Non-pigmented ciliary epithelial cell (primary cell): Measurements from ENCODE around the gene APBA1.

Experiments used
- DNase-seq: peaks from one replicate; pipeline ENCODE4 v3.0.0-alpha.2; 2010; ENCODE audit warnings: low read depth

Gene APBA1

DNA sequence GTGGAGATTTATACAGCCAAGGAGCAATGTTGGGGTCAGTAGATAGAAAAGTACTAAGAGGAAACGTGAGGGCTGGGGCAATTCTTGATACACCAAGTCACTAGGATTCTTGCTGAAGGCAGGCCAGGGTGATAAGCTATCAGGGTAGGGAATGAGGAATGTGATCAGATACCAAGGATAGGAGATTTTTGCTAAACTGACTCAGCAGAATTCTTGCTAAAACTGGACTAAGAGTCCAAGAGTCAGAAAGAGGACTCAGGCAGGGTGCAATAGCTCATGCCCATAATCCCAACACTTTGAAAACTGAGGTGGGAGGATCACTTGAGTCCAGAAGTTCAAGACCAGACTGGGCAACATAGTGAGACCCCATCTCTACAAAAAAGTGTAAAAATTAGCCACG lies 275.4 kb downstream of the APBA1 start:
- DNase-seq: no peak

- DNase-seq: no peak
Measured at GRCh38 chr9:69395718-69396117, 276.5 kb downstream of the APBA1 start.

GRCh38 chr9:69393425-69393824 lies 278.7 kb downstream of the APBA1 start:
- DNase-seq: no peak

GRCh38 chr9:69392826-69393225 lies 279.3 kb downstream of the APBA1 start:
- no peak for DNase-seq

GRCh38 chr9:69391946-69392345 lies 280.2 kb downstream of the APBA1 start:
- DNase-seq: no peak

- DNase-seq: no peak
Measured at GRCh38 chr9:69391487-69391886, 280.7 kb downstream of the APBA1 start.

GRCh38 chr9:69389437-69389995 lies 282.7 kb downstream of the APBA1 start:
- no peak for DNase-seq

GRCh38 chr9:69388596-69388995 lies 283.6 kb downstream of the APBA1 start:
- DNase-seq: no peak

- no peak for DNase-seq
Measured at GRCh38 chr9:69386651-69387050, 285.5 kb downstream of the APBA1 start.

DNA sequence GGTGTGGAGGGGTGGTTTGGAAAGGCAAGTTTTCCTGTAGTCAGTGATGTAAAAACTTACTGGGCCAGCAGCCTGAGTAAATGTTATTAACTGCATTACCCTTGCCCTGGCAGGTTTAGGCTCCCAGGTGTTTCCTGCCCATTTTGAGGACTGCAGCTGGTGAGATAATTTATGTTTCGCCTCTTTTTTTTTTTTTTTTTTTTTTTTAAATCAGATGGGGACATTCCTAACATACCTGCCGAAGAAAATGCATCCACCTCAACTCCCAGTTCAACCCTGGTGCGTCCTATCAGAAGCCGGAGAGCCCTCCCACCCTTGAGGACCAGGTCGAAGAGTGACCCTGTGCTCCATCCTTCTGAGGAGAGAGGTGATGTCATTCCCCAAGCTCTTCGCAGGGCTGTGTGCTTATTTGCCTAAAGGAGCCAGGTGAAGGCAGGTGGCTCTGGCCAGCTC lies 286.6 kb downstream of the APBA1 start:
- no peak for DNase-seq

DNA sequence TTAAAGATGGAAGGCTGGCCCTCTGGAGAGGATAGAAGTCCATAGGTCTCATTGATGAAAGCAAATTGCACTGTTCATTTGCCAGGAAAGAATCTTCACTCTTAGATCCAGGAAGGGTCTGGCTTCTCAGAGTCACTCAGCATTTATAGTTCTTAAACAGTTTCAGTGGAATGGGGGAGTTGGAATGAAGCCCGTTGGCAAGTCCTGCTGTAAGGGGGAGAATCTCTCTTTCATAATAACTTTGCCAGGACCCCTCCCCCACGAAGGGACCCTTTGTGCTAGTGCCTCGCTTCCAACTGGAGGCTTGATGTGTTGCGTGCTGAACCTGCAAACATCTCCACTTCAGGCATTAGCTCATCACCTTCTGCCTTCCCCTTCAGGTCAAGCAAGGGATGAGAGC lies 290.0 kb downstream of the APBA1 start:
- no peak for DNase-seq

DNA sequence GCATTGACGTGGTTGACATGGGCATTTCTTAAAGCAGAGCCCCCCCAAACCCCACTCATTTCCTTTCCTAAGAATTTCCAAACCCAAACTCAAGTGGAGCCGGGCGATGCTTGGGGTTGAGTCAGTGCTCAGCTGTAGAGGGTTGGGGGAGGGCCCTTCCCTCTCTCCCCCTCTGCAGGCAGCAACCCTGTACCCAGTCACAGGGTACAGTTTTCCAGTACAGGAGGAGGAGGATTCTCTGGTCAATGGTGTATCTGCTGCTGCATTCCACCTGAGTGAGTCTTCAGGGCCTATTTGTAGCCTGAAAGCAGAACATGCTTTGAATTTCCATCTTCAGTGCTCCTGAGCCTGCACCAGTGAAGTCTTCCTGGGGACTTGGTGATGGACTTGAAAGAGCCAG lies 291.4 kb downstream of the APBA1 start:
- peak; percentile 32 for DNase-seq

DNA sequence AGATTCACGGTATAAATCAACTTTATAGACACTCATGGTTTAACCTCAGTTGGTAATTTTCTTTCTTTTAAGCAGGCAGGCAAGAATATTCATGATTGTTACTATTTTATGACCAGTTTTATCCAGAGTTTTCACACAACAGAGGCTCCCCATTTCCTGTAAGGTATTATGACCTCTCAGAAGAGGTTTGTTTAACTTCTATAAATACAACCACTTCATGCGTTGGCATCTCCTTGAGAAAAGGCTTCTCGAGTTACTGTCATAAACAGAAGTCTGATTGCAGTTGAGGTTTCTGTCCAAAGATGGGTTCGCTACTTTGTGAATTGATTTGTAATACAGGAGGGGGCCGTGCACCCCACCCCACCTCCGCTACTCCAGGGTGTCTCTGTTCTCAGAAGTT lies 291.9 kb downstream of the APBA1 start:
- no peak for DNase-seq

GRCh38 chr9:69379270-69379982 lies 292.7 kb downstream of the APBA1 start:
- DNase-seq: peak; percentile 38

DNA sequence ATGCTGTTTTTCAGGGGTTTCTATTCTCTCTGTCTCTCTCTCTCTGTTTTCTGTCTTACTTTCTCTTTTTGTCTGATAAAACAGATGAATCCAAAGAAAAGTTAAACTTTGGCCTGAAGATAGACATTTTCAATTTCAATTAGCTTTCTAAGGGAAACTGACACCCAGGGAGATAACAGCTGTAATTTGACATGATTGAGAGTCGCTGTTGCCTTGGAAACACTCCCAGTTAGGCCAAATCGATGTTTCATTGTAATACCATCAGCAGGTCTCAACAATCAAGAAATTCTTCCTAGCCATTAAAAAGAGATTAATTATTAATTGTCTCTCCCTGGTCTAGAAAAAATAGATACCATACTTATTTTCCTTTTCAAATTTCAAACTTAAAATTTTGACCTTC lies 294.2 kb downstream of the APBA1 start:
- DNase-seq: no peak
